Activated CD4-positive, alpha-beta T cell treated with anti-CD3 and anti-CD28 coated beads, Interleukin-2, amount 10 ng/mL, durations not matched to agents 24 days and 14 days (primary cell): ENCODE results near the gene TREM2. TPM values are rescaled to one million over a fixed set of nuclear protein-coding genes. Genes with fewer than 3 reads are reported as not detected.
"Not testable (repeated sequence)": the region's sequence is repeated elsewhere in the genome, so short reads cannot be mapped to it uniquely, and the experiment has no call there.

Experiments
- DNase-seq: peaks from one replicate; pipeline ENCODE4 v3.0.0; 2022
- H3K27ac Mint-ChIP-seq: one replicate; pipeline ENCODE4 v1.8.0; 2022; ENCODE audit warnings: mild to moderate bottlenecking, mixed read lengths
- H3K27me3 Mint-ChIP-seq: one replicate; pipeline ENCODE4 v1.8.0; 2022; ENCODE audit warnings: mixed read lengths
- H3K36me3 Mint-ChIP-seq: one replicate; pipeline ENCODE4 v1.8.0; 2022; ENCODE audit warnings: low read depth, mild to moderate bottlenecking, mixed read lengths
- H3K4me1 Mint-ChIP-seq: one replicate; pipeline ENCODE4 v1.8.0; 2021; ENCODE audit warnings: mixed read lengths
- H3K4me3 Mint-ChIP-seq: one replicate; pipeline ENCODE4 v1.8.0; 2022; ENCODE audit warnings: mild to moderate bottlenecking, moderate library complexity, mixed read lengths
- H3K9me3 Mint-ChIP-seq: one replicate; pipeline ENCODE4 v1.8.0; 2021; ENCODE audit warnings: mixed read lengths
- intact Hi-C: fragments of 100-400 bp; cut with micrococcal nuclease; formaldehyde crosslinking; loops from one replicate; pipeline ENCODE4 v1.15.1; 2023
- total RNA-seq: library from RNA; stranded (reverse); gene quantifications from 2 replicates; pipeline ENCODE4 v1.2.3, GENCODE V29; 2022

TREM2 gene
- total RNA-seq, 1 donor from 2014 or later: not detected

GRCh38 chr6:41115027-41115426, 47.9 kb downstream of the TREM2 start:
- H3K9me3 Mint-ChIP-seq, DNase-seq, H3K4me3 Mint-ChIP-seq, H3K4me1 Mint-ChIP-seq, H3K27me3 Mint-ChIP-seq, H3K27ac Mint-ChIP-seq, intact Hi-C loops, H3K36me3 Mint-ChIP-seq: not testable (repeated sequence)

GRCh38 chr6:41111017-41111416, 51.9 kb downstream of the TREM2 start:
- Mint-ChIP-seq H3K27me3 (no peaks in the 10 kb centered on the region), H3K4me3 (no peak overlapping the region), H3K9me3 (no peaks in the 10 kb centered on the region), H3K27ac (no peak overlapping the region), H3K36me3 (no peaks in the 10 kb centered on the region), H3K4me1 (no peaks in the 10 kb centered on the region)
- intact Hi-C loops: no loop called here
- no peak for DNase-seq

Other genes with a start within 250 kb of the TREM2 start
- 0.88 and 1.2 TPM in 2 replicates for gene UNC5CL, start 123.9 kb downstream of the TREM2 start, total RNA-seq
- gene TSPO2, start 120.6 kb downstream of the TREM2 start, total RNA-seq: not detected in 2 replicates
- not detected in 2 replicates for gene APOBEC2, start 109.9 kb downstream of the TREM2 start, total RNA-seq
- 30.7 and 31.7 TPM in 2 replicates for gene OARD1, start 90.8 kb downstream of the TREM2 start, total RNA-seq
- gene NFYA, start 90.1 kb downstream of the TREM2 start, total RNA-seq: 31.2 TPM in 2 replicates
- not detected in 2 replicates for gene TREML1, start 8.8 kb downstream of the TREM2 start, total RNA-seq
- 3.5 TPM in 2 replicates for gene TREML2, start 38.0 kb upstream of the TREM2 start, total RNA-seq
- not detected in 2 replicates for gene TREML4, start 65.2 kb upstream of the TREM2 start, total RNA-seq
- gene TREM1, start 123.6 kb upstream of the TREM2 start, total RNA-seq: 0.43 TPM in 1 of 2 replicates, not detected in the other
- not detected in 2 replicates for gene NCR2, start 172.5 kb upstream of the TREM2 start, total RNA-seq